Parathyroid adenoma (tissue), 2 donors: Measurements from ENCODE around the gene GPX6.
A peak's percentile ranks its signal among the peaks of the same experiment; 100 is the strongest.

Experiments
- H2AFZ ChIP-seq: fragments of 300-600 bp; sonication (generic); one replicate; pipeline ENCODE4 v1.7.0; 2017; ENCODE audit warnings: antibody characterized with exemption, mild to moderate bottlenecking
- H3K27ac ChIP-seq: fragments of 300-600 bp; sonication (generic); one replicate; pipeline ENCODE4 v1.7.0; 2017
- H3K27me3 ChIP-seq: fragments of 300-600 bp; sonication (generic); one replicate; pipeline ENCODE4 v1.7.0; 2017; ENCODE audit warnings: low read length; ENCODE audit not compliant: control insufficient read depth, insufficient read depth
- H3K36me3 ChIP-seq: fragments of 300-600 bp; sonication (generic); one replicate; pipeline ENCODE4 v1.7.0; 2017; ENCODE audit warnings: low read length; ENCODE audit not compliant: control insufficient read depth, insufficient read depth
- H3K4me1 ChIP-seq: fragments of 300-600 bp; sonication (generic); one replicate; pipeline ENCODE4 v1.7.0; 2017; ENCODE audit warnings: control low read depth
- H3K4me2 ChIP-seq: fragments of 300-600 bp; sonication (generic); one replicate; pipeline ENCODE4 v1.7.0; 2017; ENCODE audit warnings: low read length
- H3K4me3 ChIP-seq: fragments of 300-600 bp; sonication (generic); one replicate; pipeline ENCODE4 v1.7.0; 2017; ENCODE audit warnings: low read depth, low read length
- H3K79me2 ChIP-seq: fragments of 300-600 bp; sonication (generic); one replicate; pipeline ENCODE4 v1.7.0; 2017; ENCODE audit warnings: control low read depth
- H3K9ac ChIP-seq: fragments of 300-600 bp; sonication (generic); one replicate; pipeline ENCODE4 v1.7.0; 2017; ENCODE audit warnings: mild to moderate bottlenecking
- H3K9me3 ChIP-seq: fragments of 300-600 bp; sonication (generic); one replicate; pipeline ENCODE4 v1.7.0; 2017; ENCODE audit warnings: low read length; ENCODE audit not compliant: control insufficient read depth
- TF ChIP-seq, protein P1 (sequence below): fragments of 300-600 bp; sonication (generic); IDR thresholded peaks from one replicate; pipeline ENCODE4 v1.7.0; 2017; ENCODE audit warnings: antibody characterized with exemption, mild to moderate bottlenecking
- donor health status: primary hyperparathyroidism.

GPX6 gene

DNA sequence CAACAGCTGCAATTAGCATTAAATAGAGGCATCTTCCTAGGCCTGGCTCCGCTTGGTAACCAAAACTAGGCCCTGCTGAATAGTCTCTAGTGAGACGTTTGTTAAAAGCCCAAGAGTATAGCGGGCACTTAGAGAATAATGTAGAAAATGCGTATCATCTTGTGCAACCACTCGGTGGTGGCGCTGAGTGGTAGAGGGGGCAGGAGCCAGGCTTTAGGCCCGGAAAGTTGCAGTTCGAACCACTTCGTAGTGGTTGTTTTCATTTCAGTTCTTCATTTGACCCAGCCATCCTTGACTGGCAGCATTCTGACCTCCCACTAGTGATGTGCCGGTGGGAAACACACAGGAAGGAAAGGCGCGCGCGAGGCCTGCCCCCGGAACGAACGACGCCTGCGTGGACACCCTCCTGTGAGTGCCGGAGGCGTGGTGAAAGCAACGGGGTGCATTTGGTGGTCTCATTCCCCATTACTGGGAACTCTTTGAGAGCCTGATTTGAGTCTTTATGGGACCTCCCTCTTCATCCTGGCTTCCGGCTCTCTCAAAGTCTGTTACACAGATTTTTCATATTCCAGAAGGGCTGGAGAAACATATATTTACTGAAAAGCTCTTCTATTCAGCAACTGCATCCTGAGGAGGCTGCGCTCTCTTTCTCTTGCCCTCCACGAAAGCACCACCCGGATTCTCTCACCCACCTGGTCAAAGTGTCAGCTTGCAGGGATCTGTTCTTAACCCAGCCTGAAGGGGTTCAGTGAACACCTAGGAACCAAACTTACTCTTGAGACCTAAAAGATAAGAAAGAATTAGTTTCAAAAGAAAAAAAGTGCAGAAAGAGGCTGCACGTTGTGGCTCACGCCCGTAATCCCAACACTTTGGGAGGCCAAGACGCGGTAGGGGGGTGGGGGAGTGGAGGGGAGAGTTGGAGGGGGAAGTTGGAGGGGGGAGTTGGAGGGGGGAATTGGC lies 28.3 kb upstream of the GPX6 start:
- Histone ChIP-seq H3K36me3 (no peaks in the 10 kb centered on the region), H3K9me3 (no peaks in the 10 kb centered on the region), H3K4me1 (no peaks in the 10 kb centered on the region), H3K4me3 (no peak overlapping the region), H2AFZ (no peak overlapping the region), H3K4me2 (no peak overlapping the region), H3K9ac (no peak overlapping the region), H3K79me2 (no peaks in the 10 kb centered on the region), H3K27ac (no peak overlapping the region), H3K27me3 (no peaks in the 10 kb centered on the region)
- TF ChIP-seq, protein P1, sequence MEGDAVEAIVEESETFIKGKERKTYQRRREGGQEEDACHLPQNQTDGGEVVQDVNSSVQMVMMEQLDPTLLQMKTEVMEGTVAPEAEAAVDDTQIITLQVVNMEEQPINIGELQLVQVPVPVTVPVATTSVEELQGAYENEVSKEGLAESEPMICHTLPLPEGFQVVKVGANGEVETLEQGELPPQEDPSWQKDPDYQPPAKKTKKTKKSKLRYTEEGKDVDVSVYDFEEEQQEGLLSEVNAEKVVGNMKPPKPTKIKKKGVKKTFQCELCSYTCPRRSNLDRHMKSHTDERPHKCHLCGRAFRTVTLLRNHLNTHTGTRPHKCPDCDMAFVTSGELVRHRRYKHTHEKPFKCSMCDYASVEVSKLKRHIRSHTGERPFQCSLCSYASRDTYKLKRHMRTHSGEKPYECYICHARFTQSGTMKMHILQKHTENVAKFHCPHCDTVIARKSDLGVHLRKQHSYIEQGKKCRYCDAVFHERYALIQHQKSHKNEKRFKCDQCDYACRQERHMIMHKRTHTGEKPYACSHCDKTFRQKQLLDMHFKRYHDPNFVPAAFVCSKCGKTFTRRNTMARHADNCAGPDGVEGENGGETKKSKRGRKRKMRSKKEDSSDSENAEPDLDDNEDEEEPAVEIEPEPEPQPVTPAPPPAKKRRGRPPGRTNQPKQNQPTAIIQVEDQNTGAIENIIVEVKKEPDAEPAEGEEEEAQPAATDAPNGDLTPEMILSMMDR = no peak

DNA sequence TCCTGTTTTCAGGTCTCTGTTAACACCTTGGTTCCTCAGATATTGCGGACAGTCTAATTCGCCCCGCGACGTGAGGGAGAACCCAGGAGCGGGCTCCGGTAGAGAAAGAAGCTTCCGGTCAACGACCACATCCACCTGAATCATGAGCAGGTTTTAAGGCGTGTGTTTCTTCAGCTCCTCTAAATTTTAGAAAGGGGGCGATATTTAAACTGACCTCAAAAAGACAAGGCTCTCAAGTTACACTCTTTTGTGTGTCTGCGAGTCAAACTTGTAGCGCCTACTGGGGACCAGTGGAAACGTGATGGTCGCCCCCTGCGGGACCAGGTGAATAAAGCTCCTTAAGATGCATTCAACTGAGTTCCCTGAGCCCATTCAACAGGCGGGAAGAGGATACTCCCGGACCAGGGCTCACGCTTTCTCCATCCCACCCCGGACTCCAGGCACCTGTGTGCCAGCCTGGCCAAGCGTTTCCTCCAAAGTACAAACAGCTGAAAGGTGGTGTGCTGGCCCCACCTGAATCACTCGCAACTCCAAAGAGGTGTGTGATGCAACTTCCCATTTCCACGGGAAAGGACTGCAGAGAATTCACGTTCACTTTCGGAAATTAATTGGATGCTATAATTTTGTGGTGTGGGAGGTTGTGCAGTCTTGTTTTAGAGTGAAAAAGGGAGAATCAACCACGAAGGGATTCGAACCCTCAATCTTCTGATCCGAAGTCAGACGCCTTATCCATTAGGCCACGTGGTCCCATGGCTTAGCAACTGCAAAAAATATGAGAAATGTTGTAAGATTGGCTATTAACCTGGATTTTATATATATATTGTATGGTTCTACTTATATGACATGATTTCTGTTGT lies 27.1 kb upstream of the GPX6 start:
- Histone ChIP-seq H3K4me1 (no peaks in the 10 kb centered on the region), H3K9ac (no peak overlapping the region), H3K27me3 (no peaks in the 10 kb centered on the region), H3K4me3 (peak overlapping the region; percentile 64), H2AFZ (peak overlapping the region; percentile 58), H3K27ac (no peak overlapping the region), H3K4me2 (peak overlapping the region; percentile 92), H3K79me2 (no peaks in the 10 kb centered on the region), H3K9me3 (no peaks in the 10 kb centered on the region), H3K36me3 (no peaks in the 10 kb centered on the region)
- TF ChIP-seq, protein P1 = peak; percentile 28

DNA sequence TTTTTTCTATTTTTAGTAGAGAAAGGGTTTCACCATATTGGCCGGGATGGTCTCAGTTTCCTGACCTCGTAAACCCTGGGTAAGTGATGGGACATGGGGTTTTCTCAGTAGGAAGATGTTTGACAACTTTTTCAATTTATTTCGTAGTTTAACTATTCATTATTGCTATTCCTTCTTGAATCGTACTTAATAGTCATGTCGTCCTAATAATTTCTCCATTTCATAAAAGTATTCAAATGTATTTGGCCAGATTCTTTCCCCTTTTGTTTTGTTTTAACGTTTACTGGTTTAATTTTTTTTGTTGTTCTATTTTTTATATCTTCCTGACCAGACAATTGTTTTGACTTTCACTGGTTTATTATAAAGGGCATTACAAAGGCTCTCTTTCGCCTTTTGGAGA lies 26.4 kb upstream of the GPX6 start:
- Histone ChIP-seq H3K27ac (no peak overlapping the region), H3K4me3 (peak overlapping the region; percentile 64), H3K9me3 (no peaks in the 10 kb centered on the region), H3K4me2 (peak overlapping the region; percentile 92), H3K4me1 (no peaks in the 10 kb centered on the region), H2AFZ (peak overlapping the region; percentile 58), H3K27me3 (no peaks in the 10 kb centered on the region), H3K36me3 (no peaks in the 10 kb centered on the region), H3K9ac (no peak overlapping the region), H3K79me2 (no peaks in the 10 kb centered on the region)
- TF ChIP-seq, protein P1 = no peak

DNA sequence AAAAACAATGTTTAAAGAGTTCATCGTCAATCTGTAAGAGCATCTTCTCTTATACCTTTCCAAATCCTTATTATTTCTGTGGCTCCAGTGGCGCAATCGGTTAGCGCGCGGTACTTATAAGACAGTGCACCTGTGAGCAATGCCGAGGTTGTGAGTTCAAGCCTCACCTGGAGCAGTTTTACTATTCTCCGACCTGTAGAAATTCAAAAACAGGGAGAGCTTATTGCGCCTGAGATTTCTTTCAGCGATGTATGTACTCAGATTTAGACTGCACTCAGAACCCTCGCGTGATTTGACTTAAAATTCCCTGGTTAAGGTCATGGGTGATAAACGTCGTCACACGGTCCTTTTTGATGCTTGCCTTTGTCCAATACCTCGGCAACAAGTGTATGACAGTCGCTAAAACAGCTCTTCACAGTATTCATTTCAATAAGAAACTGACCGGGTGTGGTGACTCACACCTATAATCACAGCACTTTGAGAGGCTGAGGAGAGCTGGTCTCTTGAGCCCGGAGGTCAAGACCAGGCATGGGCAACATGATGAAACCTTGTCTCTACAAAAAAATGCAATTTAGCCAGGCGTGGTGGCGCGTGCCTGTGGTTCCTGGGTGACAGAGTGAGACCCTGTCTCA lies 22.0 kb upstream of the GPX6 start:
- no peak overlapping the region for H2AFZ ChIP-seq
- H3K27me3 ChIP-seq = no peaks in the 10 kb centered on the region

More for the DNA sequence above, 22.0 kb upstream of the GPX6 start:
- Histone ChIP-seq H3K9ac (no peak overlapping the region), H3K4me3 (no peak overlapping the region), H3K4me2 (no peak overlapping the region), H3K36me3 (no peaks in the 10 kb centered on the region), H3K4me1 (no peaks in the 10 kb centered on the region), H3K27ac (no peak overlapping the region), H3K9me3 (no peaks in the 10 kb centered on the region), H3K79me2 (no peaks in the 10 kb centered on the region)
- TF ChIP-seq, protein P1 = no peak
